Neural cell (in vitro differentiated cells): ENCODE data around the gene HMGCS2. TPM values are rescaled to one million over a fixed set of nuclear protein-coding genes. Genes with fewer than 3 reads are reported as not detected.

Experiments
- H2AFZ ChIP-seq: fragments of 200-600, 300-800 bp; sonication (generic), shearing (Covaris generic); 2 replicates; pipeline ENCODE4 v1.6.0; 2014; ENCODE audit warnings: low read depth, mild to moderate bottlenecking, antibody characterized with exemption, low read length, moderate library complexity
- H3F3A ChIP-seq: fragments of 200-600 bp; shearing (Covaris generic); 2 replicates; pipeline ENCODE4 v1.6.1; 2016; ENCODE audit warnings: mild to moderate bottlenecking, moderate library complexity, mixed read lengths, antibody characterized with exemption, low read length; ENCODE audit not compliant: insufficient read depth, poor library complexity, severe bottlenecking
- H3K27ac ChIP-seq: fragments of 200-600, 300-800 bp; sonication (generic), shearing (Covaris generic); 2 replicates; pipeline ENCODE4 v1.5.1; 2014; ENCODE audit warnings: mild to moderate bottlenecking, low read length, moderate library complexity
- H3K27me3 ChIP-seq: fragments of 300-800, 200-600 bp; sonication (generic), shearing (Covaris generic); 2 replicates; pipeline ENCODE4 v1.6.0; 2014; ENCODE audit warnings: mild to moderate bottlenecking, low read depth, low read length, moderate library complexity; ENCODE audit not compliant: insufficient read depth
- H3K36me3 ChIP-seq: fragments of 300-800, 200-600 bp; sonication (generic), shearing (Covaris generic); 2 replicates; pipeline ENCODE4 v1.5.1; 2014; ENCODE audit warnings: mild to moderate bottlenecking, antibody characterized with exemption, low read length, moderate library complexity; ENCODE audit not compliant: insufficient read depth
- H3K4me2 ChIP-seq: fragments of 300-800, 200-600 bp; sonication (generic), shearing (Covaris generic); 2 replicates; pipeline ENCODE4 v1.6.0; 2014; ENCODE audit warnings: mild to moderate bottlenecking, low read length
- H3K4me3 ChIP-seq: fragments of 300-800, 200-600 bp; sonication (generic), shearing (Covaris generic); 2 replicates; pipeline ENCODE4 v1.5.1; 2014; ENCODE audit warnings: mild to moderate bottlenecking, low read length, moderate library complexity
- H3K79me2 ChIP-seq: fragments of 200-600 bp; shearing (Covaris generic); replicated peaks from 2 replicates; pipeline ENCODE4 v1.6.0; 2014; ENCODE audit warnings: mild to moderate bottlenecking, low read length, moderate library complexity; ENCODE audit not compliant: insufficient read depth
- H3K9ac ChIP-seq: fragments of 300-800, 200-600 bp; sonication (generic), shearing (Covaris generic); 2 replicates; pipeline ENCODE4 v1.6.1; 2016; ENCODE audit warnings: mild to moderate bottlenecking, low read length, mixed read lengths
- H3K9me2 ChIP-seq: fragments of 200-600 bp; shearing (Covaris generic); 2 replicates; pipeline ENCODE4 v1.6.1; 2016; ENCODE audit warnings: mild to moderate bottlenecking, low read length, mixed read lengths; ENCODE audit not compliant: insufficient read depth
- H3K9me3 ChIP-seq: fragments of 200-600, 300-800 bp; sonication (generic), shearing (Covaris generic); 2 replicates; pipeline ENCODE4 v1.6.1; 2016; ENCODE audit warnings: mild to moderate bottlenecking, mixed run types, low read length, moderate library complexity, mixed read lengths
- H4K20me1 ChIP-seq: fragments of 200-600 bp; shearing (Covaris generic); 2 replicates; pipeline ENCODE4 v1.6.1; 2016; ENCODE audit warnings: mild to moderate bottlenecking, mixed run types; ENCODE audit not compliant: insufficient read depth
- CTCF ChIP-seq: fragments of 450-650 bp; IDR thresholded peaks from 2 replicates; pipeline ENCODE4 v1.5.1; 2014; ENCODE audit warnings: antibody characterized with exemption, mild to moderate bottlenecking, moderate library complexity; ENCODE audit not compliant: poor library complexity, severe bottlenecking
- EP300 ChIP-seq: fragments of 450-650 bp; conservative IDR thresholded peaks from 2 replicates; pipeline ENCODE4 v1.6.1; 2014; ENCODE audit warnings: antibody characterized with exemption, mild to moderate bottlenecking, moderate library complexity; ENCODE audit not compliant: poor library complexity, severe bottlenecking
- EZH2 ChIP-seq: fragments of 200-600, 300-800 bp; shearing (Covaris generic), sonication (generic); IDR thresholded peaks from 2 replicates; pipeline ENCODE4 v1.6.1; 2014; ENCODE audit warnings: antibody characterized with exemption, low read length, borderline replicate concordance, mild to moderate bottlenecking; ENCODE audit not compliant: insufficient read depth, poor library complexity, severe bottlenecking
- MXI1 ChIP-seq: fragments of 450-650 bp; conservative IDR thresholded peaks from 2 replicates; pipeline ENCODE4 v1.6.1; 2014; ENCODE audit warnings: antibody characterized with exemption, mild to moderate bottlenecking; ENCODE audit not compliant: poor library complexity, severe bottlenecking
- POLR2AphosphoS5 ChIP-seq: IDR thresholded peaks from 2 replicates; pipeline ENCODE4 v1.6.1; 2012
- RAD21 ChIP-seq: fragments of 450-650 bp; conservative IDR thresholded peaks from 2 replicates; pipeline ENCODE4 v1.6.1; 2014; ENCODE audit warnings: antibody characterized with exemption, mild to moderate bottlenecking, moderate library complexity
- SMC3 ChIP-seq: fragments of 450-650 bp; conservative IDR thresholded peaks from 2 replicates; pipeline ENCODE4 v1.6.1; 2014; ENCODE audit warnings: antibody characterized with exemption, mild to moderate bottlenecking, moderate library complexity; ENCODE audit not compliant: poor library complexity
- TAF1 ChIP-seq: IDR thresholded peaks from 2 replicates; pipeline ENCODE4 v1.6.1; 2012; ENCODE audit warnings: low read depth
- polyA plus RNA-seq: library from polyadenylated mRNA; depleted of rRNA; stranded (reverse); fragments of >200 nt; gene quantifications from 2 replicates; pipeline ENCODE4 v1.2.3, GENCODE V29; 2014
- TF ChIP-seq, protein P1 (sequence below): IDR thresholded peaks from 2 replicates; pipeline ENCODE4 v1.6.1; 2012; ENCODE audit warnings: borderline replicate concordance

HMGCS2 gene
- polyA plus RNA-seq, 1 donor from 2014 or later: not detected

DNA sequence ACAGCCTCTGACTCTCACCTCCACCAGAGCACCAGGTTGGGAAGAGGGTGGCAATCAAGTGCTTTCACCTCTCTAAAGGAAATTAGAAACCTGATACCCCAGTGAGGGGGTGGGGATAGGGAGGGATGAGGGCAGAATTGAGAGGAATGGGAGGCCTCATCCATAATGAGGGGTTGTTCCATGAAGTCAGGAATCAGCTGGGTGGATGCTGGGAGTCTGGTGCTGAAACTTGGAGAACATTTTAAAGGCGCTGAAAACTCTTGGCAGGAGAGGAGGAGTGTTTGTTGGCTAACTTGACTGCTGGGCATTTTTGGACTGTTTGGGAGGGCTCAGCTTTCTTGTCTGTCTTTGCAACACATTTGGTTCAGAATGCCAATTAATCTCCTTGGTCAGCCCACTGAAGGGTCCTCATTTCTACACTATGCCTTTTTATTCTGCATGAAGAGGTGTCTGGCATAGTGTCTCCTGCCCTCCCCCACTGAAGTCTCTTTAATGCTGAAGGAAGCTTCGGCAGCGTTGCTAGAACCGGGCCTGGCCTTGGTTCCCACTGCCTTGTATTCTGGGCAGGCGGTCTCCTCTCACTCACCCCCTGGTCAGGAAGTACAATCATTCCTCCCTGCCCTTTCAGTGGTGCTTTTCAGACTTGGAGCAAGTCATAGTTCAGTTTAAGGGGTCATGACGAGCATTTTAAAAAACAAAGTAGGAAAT, 54.8 kb downstream of the HMGCS2 start:
- no peaks in the 10 kb centered on the region for H3K36me3 ChIP-seq
- no peak overlapping the region for H2AFZ ChIP-seq
- no peaks in the 10 kb centered on the region for H3K27me3 ChIP-seq
- peaks cover 42% of the 10 kb centered on the region for H3K79me2 ChIP-seq
- TF ChIP-seq TAF1: no peak
- no peak for TF ChIP-seq CTCF
- TF ChIP-seq, protein P1, sequence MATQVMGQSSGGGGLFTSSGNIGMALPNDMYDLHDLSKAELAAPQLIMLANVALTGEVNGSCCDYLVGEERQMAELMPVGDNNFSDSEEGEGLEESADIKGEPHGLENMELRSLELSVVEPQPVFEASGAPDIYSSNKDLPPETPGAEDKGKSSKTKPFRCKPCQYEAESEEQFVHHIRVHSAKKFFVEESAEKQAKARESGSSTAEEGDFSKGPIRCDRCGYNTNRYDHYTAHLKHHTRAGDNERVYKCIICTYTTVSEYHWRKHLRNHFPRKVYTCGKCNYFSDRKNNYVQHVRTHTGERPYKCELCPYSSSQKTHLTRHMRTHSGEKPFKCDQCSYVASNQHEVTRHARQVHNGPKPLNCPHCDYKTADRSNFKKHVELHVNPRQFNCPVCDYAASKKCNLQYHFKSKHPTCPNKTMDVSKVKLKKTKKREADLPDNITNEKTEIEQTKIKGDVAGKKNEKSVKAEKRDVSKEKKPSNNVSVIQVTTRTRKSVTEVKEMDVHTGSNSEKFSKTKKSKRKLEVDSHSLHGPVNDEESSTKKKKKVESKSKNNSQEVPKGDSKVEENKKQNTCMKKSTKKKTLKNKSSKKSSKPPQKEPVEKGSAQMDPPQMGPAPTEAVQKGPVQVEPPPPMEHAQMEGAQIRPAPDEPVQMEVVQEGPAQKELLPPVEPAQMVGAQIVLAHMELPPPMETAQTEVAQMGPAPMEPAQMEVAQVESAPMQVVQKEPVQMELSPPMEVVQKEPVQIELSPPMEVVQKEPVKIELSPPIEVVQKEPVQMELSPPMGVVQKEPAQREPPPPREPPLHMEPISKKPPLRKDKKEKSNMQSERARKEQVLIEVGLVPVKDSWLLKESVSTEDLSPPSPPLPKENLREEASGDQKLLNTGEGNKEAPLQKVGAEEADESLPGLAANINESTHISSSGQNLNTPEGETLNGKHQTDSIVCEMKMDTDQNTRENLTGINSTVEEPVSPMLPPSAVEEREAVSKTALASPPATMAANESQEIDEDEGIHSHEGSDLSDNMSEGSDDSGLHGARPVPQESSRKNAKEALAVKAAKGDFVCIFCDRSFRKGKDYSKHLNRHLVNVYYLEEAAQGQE: no peak
- no peak for TF ChIP-seq SMC3
- TF ChIP-seq MXI1: no peak
- TF ChIP-seq EP300: no peak
- TF ChIP-seq RAD21: no peak
- no peak for TF ChIP-seq POLR2AphosphoS5
- TF ChIP-seq EZH2: no peak
- H3K4me3 ChIP-seq: peak overlapping the region; percentile 87
- no peak overlapping the region for H3K9ac ChIP-seq
- H3F3A ChIP-seq: no peaks in the 10 kb centered on the region
- H3K9me2 ChIP-seq: no peaks in the 10 kb centered on the region
- H3K27ac ChIP-seq: no peak overlapping the region
- no peak overlapping the region for H3K4me2 ChIP-seq
- H3K9me3 ChIP-seq: no peaks in the 10 kb centered on the region
- no peaks in the 10 kb centered on the region for H4K20me1 ChIP-seq

GRCh38 chr1:119713039-119713748, 55.5 kb downstream of the HMGCS2 start:
- H3K27ac ChIP-seq: no peak overlapping the region
- H3F3A ChIP-seq: no peaks in the 10 kb centered on the region
- no peaks in the 10 kb centered on the region for H3K27me3 ChIP-seq
- H3K79me2 ChIP-seq: peaks cover 35% of the 10 kb centered on the region
- no peaks in the 10 kb centered on the region for H3K36me3 ChIP-seq
- H3K4me3 ChIP-seq: peak overlapping the region; percentile 87
- H3K9ac ChIP-seq: peak overlapping the region; percentile 51
- H4K20me1 ChIP-seq: no peaks in the 10 kb centered on the region
- TF ChIP-seq SMC3: no peak
- peak; percentile 25 for TF ChIP-seq MXI1
- TF ChIP-seq POLR2AphosphoS5: no peak
- TF ChIP-seq RAD21: no peak
- no peak for TF ChIP-seq EZH2
- no peaks in the 10 kb centered on the region for H3K9me2 ChIP-seq
- no peaks in the 10 kb centered on the region for H3K9me3 ChIP-seq
- H3K4me2 ChIP-seq: peak overlapping the region; percentile 13
- H2AFZ ChIP-seq: no peak overlapping the region
